TTC549 (cell line): Measurements from ENCODE around the gene CDKN2AIP.
"Not testable (repeated sequence)": the region's sequence is repeated elsewhere in the genome, so short reads cannot be mapped to it uniquely, and the experiment has no call there.

Source experiments
- FAIRE-seq: peaks from 2 replicates; lab custom pipeline; 2012; peaks lifted over from hg19 to GRCh38; lab: Jason Lieb, UNC

CDKN2AIP gene

GRCh38 chr4:183413234-183414200 is 30.9 kb upstream of the CDKN2AIP start:
- FAIRE-seq = no peak

DNA sequence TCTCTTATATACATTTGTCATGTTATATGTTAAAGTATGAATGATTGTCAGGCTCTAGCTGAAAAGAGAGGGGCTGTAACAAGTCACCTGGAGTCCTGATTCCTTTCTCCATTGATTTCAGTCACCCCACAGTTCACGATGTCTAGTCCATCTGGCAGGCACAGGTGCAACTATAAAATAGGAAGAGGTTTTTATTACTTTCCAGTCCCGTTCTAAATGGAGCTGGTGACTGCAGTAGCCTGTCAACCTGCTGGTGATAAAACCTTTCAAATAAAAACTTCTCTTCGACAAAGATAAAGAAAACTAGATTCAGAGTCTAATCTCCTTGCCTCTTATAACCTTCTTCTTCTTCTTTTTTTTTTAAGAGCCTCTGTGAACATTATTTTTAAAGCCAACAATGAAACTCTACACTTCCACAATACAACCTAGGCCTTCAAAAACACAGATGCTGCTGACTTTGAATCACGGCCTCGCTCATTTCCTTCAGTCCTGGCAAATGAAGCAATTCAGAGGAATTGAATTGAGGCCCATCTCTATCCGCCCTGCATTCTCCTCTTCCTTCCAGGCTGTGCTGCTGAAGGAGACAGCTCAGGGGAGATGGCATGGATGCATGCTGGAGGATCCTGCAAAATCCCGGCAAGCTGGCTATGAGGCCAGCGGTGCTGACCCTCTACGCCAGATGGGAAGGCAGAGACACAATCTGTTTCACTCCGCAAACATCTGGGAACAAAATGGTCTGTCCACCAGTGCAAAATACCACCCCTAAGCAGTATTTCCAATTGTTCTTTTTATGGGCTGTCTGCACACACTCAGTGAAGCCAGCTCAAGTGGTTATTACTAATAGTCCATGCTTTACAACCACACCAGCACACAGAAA is 27.3 kb upstream of the CDKN2AIP start:
- no peak for FAIRE-seq

GRCh38 chr4:183422962-183423631 is 21.3 kb upstream of the CDKN2AIP start:
- no peak for FAIRE-seq

- FAIRE-seq = no peak
Observed at GRCh38 chr4:183424109-183424744, 20.2 kb upstream of the CDKN2AIP start.

GRCh38 chr4:183426507-183426906 is 17.9 kb upstream of the CDKN2AIP start:
- FAIRE-seq = no peak

- FAIRE-seq = no peak
Observed at GRCh38 chr4:183429489-183429888, 14.9 kb upstream of the CDKN2AIP start.

GRCh38 chr4:183430317-183430993 is 14.0 kb upstream of the CDKN2AIP start:
- no peak for FAIRE-seq

- no peak for FAIRE-seq
Observed at GRCh38 chr4:183430994-183431347, 13.5 kb upstream of the CDKN2AIP start.

- FAIRE-seq = no peak
Observed at GRCh38 chr4:183431614-183432013, 12.8 kb upstream of the CDKN2AIP start.

DNA sequence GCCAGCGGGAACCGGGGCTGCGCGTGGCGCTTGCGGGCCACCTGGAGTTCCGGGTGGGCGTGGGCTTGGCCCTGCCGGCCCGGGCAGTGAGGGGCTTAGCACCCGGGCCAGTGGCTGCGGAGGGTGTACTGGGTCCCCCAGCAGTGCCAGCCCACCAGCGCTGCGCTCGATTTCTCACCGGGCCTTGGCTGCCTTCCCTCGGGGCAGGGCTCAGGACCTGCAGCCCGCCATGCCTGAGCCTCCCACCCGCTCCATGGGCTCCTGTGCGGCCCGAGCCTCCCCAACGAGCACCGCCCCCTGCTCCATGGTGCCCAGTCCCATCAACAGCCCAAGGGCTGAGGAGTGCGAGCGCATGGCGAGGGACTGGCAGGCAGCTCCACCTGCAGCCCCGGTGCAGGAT is 11.3 kb upstream of the CDKN2AIP start:
- FAIRE-seq = not testable (repeated sequence)

GRCh38 chr4:183434264-183434663 is 10.2 kb upstream of the CDKN2AIP start:
- FAIRE-seq = no peak

GRCh38 chr4:183434666-183435190 is 9.7 kb upstream of the CDKN2AIP start:
- FAIRE-seq = no peak

GRCh38 chr4:183435803-183436202 is 8.6 kb upstream of the CDKN2AIP start:
- no peak for FAIRE-seq

GRCh38 chr4:183436417-183436816 is 8.0 kb upstream of the CDKN2AIP start:
- FAIRE-seq = no peak

DNA sequence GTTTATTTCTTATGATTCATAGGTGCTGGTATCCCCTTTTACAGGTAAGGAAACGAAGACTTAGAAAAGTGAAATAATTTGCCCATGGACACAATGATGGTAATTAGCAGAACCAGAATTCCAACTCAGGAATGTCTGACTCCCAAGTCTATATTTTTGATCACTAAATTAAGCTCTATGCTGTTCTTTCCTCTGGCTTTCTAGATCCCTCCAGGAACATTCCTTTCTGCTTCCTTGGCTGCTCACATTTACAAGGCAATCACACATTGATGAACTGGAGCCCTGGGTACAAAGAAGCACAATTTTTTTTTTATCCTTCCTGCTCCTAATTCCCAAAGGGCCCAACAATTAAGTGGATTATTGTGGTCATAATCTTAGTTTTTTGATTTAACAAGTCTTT is 7.0 kb upstream of the CDKN2AIP start:
- no peak for FAIRE-seq

DNA sequence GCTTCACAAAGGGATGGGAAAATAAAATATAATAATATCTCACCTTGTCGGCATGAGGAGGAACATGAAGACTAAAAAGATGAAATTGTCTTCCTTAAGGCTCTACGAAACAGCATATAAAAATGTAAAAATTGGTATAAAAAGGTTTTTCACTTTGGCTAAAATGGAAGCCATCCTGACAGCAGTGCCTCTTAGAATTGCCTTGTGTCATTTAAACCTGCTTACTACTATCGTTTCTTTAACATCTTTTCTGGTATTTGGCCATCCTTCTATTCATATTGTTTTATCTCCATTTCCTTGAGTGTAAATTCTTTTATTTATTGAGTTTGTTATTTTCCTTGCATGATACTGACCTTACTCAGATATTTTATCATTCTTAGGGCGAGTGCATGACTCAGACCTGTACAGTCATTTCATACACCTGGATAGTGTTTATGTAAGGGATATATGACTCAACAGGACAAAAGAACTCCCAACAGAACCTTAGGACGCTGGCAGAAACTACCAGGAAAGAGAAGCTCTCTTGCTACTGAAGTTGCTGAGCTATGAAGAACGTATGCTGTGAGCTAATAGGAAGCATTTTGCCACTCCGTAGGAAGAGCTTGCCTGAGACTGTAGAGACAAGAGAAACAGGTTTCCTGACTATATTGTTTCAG is 5.8 kb upstream of the CDKN2AIP start:
- no peak for FAIRE-seq

DNA sequence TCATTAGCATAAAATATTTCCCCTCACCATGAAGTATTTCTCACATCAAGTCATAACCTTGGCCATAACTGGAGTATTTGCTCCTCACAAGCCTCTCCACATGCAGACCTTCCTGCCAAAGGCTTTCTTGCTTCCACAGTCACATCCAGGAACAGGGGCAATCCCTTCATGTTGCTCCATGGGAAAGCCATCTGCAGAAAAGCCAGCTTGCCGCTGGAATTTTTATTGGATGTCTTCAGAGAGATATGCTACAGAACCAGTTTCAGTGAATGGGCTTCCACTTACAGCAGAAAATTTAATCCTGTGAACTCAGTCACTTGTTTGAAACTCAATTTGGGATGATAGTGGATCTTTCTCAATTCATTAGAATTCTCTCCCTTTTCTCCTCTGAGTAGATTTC is 3.2 kb upstream of the CDKN2AIP start:
- no peak for FAIRE-seq

DNA sequence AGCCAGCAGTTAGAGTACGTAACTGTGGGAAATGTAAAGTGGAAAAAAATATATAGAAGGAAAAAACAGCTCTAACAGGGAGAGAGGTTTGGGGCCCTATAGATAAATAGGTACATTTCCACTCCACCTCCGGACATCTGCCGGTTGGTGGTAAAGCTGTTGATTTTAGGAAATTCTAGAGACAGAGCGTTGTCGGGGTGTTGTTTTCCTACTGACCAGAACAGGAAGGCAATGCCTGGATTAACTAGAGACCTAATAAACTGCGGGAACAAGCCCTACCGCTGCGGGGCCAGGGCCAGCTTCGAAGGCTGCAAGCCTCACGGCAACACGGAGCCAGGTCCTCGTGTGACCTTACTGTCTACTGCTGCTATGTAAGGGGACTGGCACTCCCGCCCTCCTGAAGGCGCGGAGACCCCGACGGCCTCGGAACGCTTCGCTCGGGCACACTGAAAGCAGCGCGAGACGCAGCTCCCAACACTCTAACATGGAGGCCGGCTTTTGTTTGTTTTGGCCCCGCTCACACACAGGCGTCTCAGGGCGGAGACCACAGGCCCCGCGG is 702 bp upstream of the CDKN2AIP start:
- FAIRE-seq = no peak

- FAIRE-seq = no peak
Observed at GRCh38 chr4:183445097-183445428, 627 bp downstream of the CDKN2AIP start.

- FAIRE-seq = no peak
Observed at GRCh38 chr4:183447646-183448045, 3.2 kb downstream of the CDKN2AIP start.

GRCh38 chr4:183448436-183448835 is 4.0 kb downstream of the CDKN2AIP start:
- FAIRE-seq = no peak
